OCI-LY1 (cell line): ENCODE measurements around the gene HTR1B.

ENCODE experiments used
- H2AFZ ChIP-seq: fragments of 200-600 bp; sonication (generic), shearing (Covaris generic); 2 replicates; pipeline ENCODE4 v1.6.0; 2014; ENCODE audit warnings: antibody characterized with exemption, mild to moderate bottlenecking, low read length
- H3F3A ChIP-seq: fragments of 200-600 bp; sonication (generic), shearing (Covaris generic); 2 replicates; pipeline ENCODE4 v1.6.0; 2014; ENCODE audit warnings: mild to moderate bottlenecking, antibody characterized with exemption, low read length, moderate library complexity; ENCODE audit not compliant: insufficient read depth
- H3K27ac ChIP-seq: fragments of 200-600 bp; sonication (generic); 2 replicates; pipeline ENCODE4 v1.5.1; 2014; ENCODE audit warnings: low read length, mixed run types, mild to moderate bottlenecking, low read depth; ENCODE audit not compliant: poor library complexity, severe bottlenecking
- H3K27me3 ChIP-seq: fragments of 200-600 bp; sonication (generic); 2 replicates; pipeline ENCODE4 v1.6.0; 2014; ENCODE audit warnings: antibody characterized with exemption, mild to moderate bottlenecking, low read length, moderate library complexity; ENCODE audit not compliant: insufficient read depth
- H3K36me3 ChIP-seq: fragments of 200-600 bp; sonication (generic); 2 replicates; pipeline ENCODE4 v1.6.1; 2014; ENCODE audit warnings: mild to moderate bottlenecking, antibody characterized with exemption, low read length, moderate library complexity, mixed read lengths; ENCODE audit not compliant: insufficient read depth
- H3K4me1 ChIP-seq: fragments of 200-600 bp; sonication (generic); 2 replicates; pipeline ENCODE4 v1.5.1; 2014; ENCODE audit warnings: mild to moderate bottlenecking, low read length, moderate library complexity; ENCODE audit not compliant: insufficient read depth, severe bottlenecking
- H3K4me2 ChIP-seq: fragments of 200-600 bp; sonication (generic), shearing (Covaris generic); 2 replicates; pipeline ENCODE4 v1.6.1; 2014; ENCODE audit warnings: low read length
- H3K4me3 ChIP-seq: fragments of 200-600 bp; sonication (generic); 2 replicates; pipeline ENCODE4 v1.5.1; 2014; ENCODE audit warnings: low read length, low read depth, mild to moderate bottlenecking, mixed read lengths; ENCODE audit not compliant: poor library complexity, severe bottlenecking
- H3K79me2 ChIP-seq: fragments of 200-600 bp; shearing (Covaris generic); 2 replicates; pipeline ENCODE4 v1.6.1; 2016; ENCODE audit warnings: mixed run types, low read length, mixed read lengths; ENCODE audit not compliant: insufficient read depth
- H3K9ac ChIP-seq: fragments of 200-600 bp; sonication (generic), shearing (Covaris generic); 2 replicates; pipeline ENCODE4 v1.6.1; 2014; ENCODE audit warnings: mild to moderate bottlenecking, low read length, mixed read lengths
- H3K9me2 ChIP-seq: fragments of 200-600 bp; sonication (generic), shearing (Covaris generic); 2 replicates; pipeline ENCODE4 v1.6.1; 2014; ENCODE audit warnings: low read depth, mild to moderate bottlenecking, low read length, mixed read lengths
- H3K9me3 ChIP-seq: fragments of 200-600 bp; shearing (Covaris generic); 2 replicates; pipeline ENCODE4 v1.6.1; 2014; ENCODE audit warnings: low read length, mixed read lengths
- H4K20me1 ChIP-seq: fragments of 200-600 bp; sonication (generic), shearing (Covaris generic); 2 replicates; pipeline ENCODE4 v1.6.0; 2016; ENCODE audit warnings: mild to moderate bottlenecking, low read length; ENCODE audit not compliant: insufficient read depth
- CTCF ChIP-seq: fragments of 200-600 bp; sonication (generic), shearing (Covaris generic); IDR thresholded peaks from 2 replicates; pipeline ENCODE4 v1.5.1; 2017; ENCODE audit warnings: mild to moderate bottlenecking, antibody characterized with exemption, low read length, moderate library complexity, mixed read lengths
- EZH2 ChIP-seq: fragments of 200-600 bp; sonication (generic), shearing (Covaris generic); IDR thresholded peaks from 2 replicates; pipeline ENCODE4 v1.8.0; 2017; ENCODE audit warnings: borderline replicate concordance, mixed run types, mild to moderate bottlenecking, antibody characterized with exemption, low read length, moderate library complexity, mixed read lengths

HTR1B gene

GRCh38 chr6:77445214-77445613, 18.1 kb downstream of the HTR1B start:
- Histone ChIP-seq H3K4me1 (no peaks in the 10 kb centered on the region), H3F3A (no peaks in the 10 kb centered on the region), H3K36me3 (no peaks in the 10 kb centered on the region), H4K20me1 (no peaks in the 10 kb centered on the region), H2AFZ (no peak overlapping the region), H3K9me3 (no peaks in the 10 kb centered on the region), H3K9ac (no peak overlapping the region), H3K4me3 (no peak overlapping the region), H3K79me2 (no peaks in the 10 kb centered on the region), H3K4me2 (no peak overlapping the region), H3K9me2 (no peaks in the 10 kb centered on the region), H3K27me3 (no peaks in the 10 kb centered on the region), H3K27ac (no peak overlapping the region)
- no peak for TF ChIP-seq CTCF
- TF ChIP-seq EZH2, result no peak

GRCh38 chr6:77440206-77440976, 22.9 kb downstream of the HTR1B start:
- H3K4me3 ChIP-seq, result no peak overlapping the region
- H3K4me2 ChIP-seq, result no peak overlapping the region
- H3K9ac ChIP-seq, result no peak overlapping the region
- no peak for TF ChIP-seq EZH2
- no peak for TF ChIP-seq CTCF
- no peaks in the 10 kb centered on the region for H3K9me2 ChIP-seq
- H3F3A ChIP-seq, result no peaks in the 10 kb centered on the region
- no peaks in the 10 kb centered on the region for H4K20me1 ChIP-seq
- no peaks in the 10 kb centered on the region for H3K36me3 ChIP-seq
- no peaks in the 10 kb centered on the region for H3K79me2 ChIP-seq
- H3K27ac ChIP-seq, result no peak overlapping the region
- no peaks in the 10 kb centered on the region for H3K9me3 ChIP-seq
- H3K4me1 ChIP-seq, result no peaks in the 10 kb centered on the region
- no peaks in the 10 kb centered on the region for H3K27me3 ChIP-seq
- no peak overlapping the region for H2AFZ ChIP-seq

GRCh38 chr6:77433888-77434287, 29.4 kb downstream of the HTR1B start:
- no peak overlapping the region for H3K27ac ChIP-seq
- H3K79me2 ChIP-seq, result no peaks in the 10 kb centered on the region
- TF ChIP-seq EZH2, result no peak
- H3K36me3 ChIP-seq, result no peaks in the 10 kb centered on the region
- H3K4me2 ChIP-seq, result no peak overlapping the region
- no peaks in the 10 kb centered on the region for H4K20me1 ChIP-seq
- no peaks in the 10 kb centered on the region for H3F3A ChIP-seq
- no peak overlapping the region for H3K9ac ChIP-seq
- H3K9me3 ChIP-seq, result no peaks in the 10 kb centered on the region
- no peaks in the 10 kb centered on the region for H3K27me3 ChIP-seq
- no peak overlapping the region for H3K4me3 ChIP-seq
- no peaks in the 10 kb centered on the region for H3K9me2 ChIP-seq
- H2AFZ ChIP-seq, result no peak overlapping the region
- H3K4me1 ChIP-seq, result no peaks in the 10 kb centered on the region

- Histone ChIP-seq H2AFZ (no peak overlapping the region), H3K27me3 (no peaks in the 10 kb centered on the region), H3K9me3 (no peaks in the 10 kb centered on the region), H3K4me2 (no peak overlapping the region), H3K36me3 (no peaks in the 10 kb centered on the region), H3F3A (no peaks in the 10 kb centered on the region), H4K20me1 (no peaks in the 10 kb centered on the region), H3K4me1 (no peaks in the 10 kb centered on the region), H3K79me2 (no peaks in the 10 kb centered on the region), H3K9ac (no peak overlapping the region), H3K9me2 (no peaks in the 10 kb centered on the region), H3K4me3 (no peak overlapping the region), H3K27ac (no peak overlapping the region)
- TF ChIP-seq CTCF (no peak), EZH2 (no peak)
These were observed 32.8 kb downstream of the HTR1B start for GRCh38 chr6:77430504-77430903.
